Thyroid gland (tissue), 4 donors: ENCODE data around the gene FER1L5.

ENCODE experiments used
- CTCF ChIP-seq, 6 experiments: fragments of 200-600 bp in 3 of 6; fragments of 450-650 bp in 3 of 6; sonication (generic) in 3 of 6; IDR thresholded peaks; one replicate each; pipeline ENCODE4 v1.5.1; 2016 to 2019; ENCODE audit warnings: antibody characterized with exemption in 6 of 6, mild to moderate bottlenecking in 2 of 6, inconsistent platforms in 1 of 6, moderate library complexity in 1 of 6
- POLR2A ChIP-seq, 2 donors: fragments of 450-650 bp; IDR thresholded peaks; one replicate each; pipeline ENCODE4 v1.6.1; 2017; ENCODE audit warnings: antibody characterized with exemption in 2 of 2, mild to moderate bottlenecking in 2 of 2, moderate library complexity in 1 of 2

GRCh38 chr2:96684883-96685576 is 42.5 kb downstream of the FER1L5 start:
- TF ChIP-seq CTCF (IDR thresholded peaks at IDR 0.05) (no peak), POLR2A (IDR thresholded peaks at IDR 0.05) (no peak)
